OCI-LY7 (cell line): ENCODE measurements around the gene PLEKHA3. TPM values are rescaled to one million over a fixed set of nuclear protein-coding genes. Genes with fewer than 3 reads are reported as not detected.

Experiments used
- BruUV-seq: library from RNA; stranded (reverse); fragments of 400-500 nt; replicated peaks from 2 replicates; lab custom pipeline; 2021; lab: Mats Ljungman, UMichigan
- CTCF ChIA-PET: fragments of 300-600 bp; sonication (Branson Sonifier 250); formaldehyde crosslinking; loops from one replicate; lab custom pipeline; 2022; ENCODE audit warnings: antibody characterized with exemption; ENCODE audit not compliant: unreplicated experiment; lab: Charles Lee
- POLR2A ChIA-PET: fragments of 300-600 bp; sonication (Branson Sonifier 250); formaldehyde crosslinking; loops from one replicate; lab custom pipeline; 2022; ENCODE audit warnings: antibody characterized with exemption; lab: Charles Lee
- DNase-seq: peaks from one replicate; pipeline ENCODE4 v3.0.0-alpha.2; 2015; ENCODE audit warnings: low spot score
- H2AFZ ChIP-seq: fragments of 200-600 bp; sonication (generic), shearing (Covaris generic); 2 replicates; pipeline ENCODE4 v1.6.1; 2014; ENCODE audit warnings: mild to moderate bottlenecking, antibody characterized with exemption, low read length, moderate library complexity
- H3K27ac ChIP-seq: fragments of 200-600 bp; sonication (generic); 2 replicates; pipeline ENCODE4 v1.5.1; 2014; ENCODE audit warnings: mixed run types, low read depth, mild to moderate bottlenecking, moderate library complexity, low read length, inconsistent platforms; ENCODE audit not compliant: poor library complexity, severe bottlenecking
- H3K36me3 ChIP-seq: fragments of 200-600 bp; sonication (generic); 2 replicates; pipeline ENCODE4 v1.6.1; 2014; ENCODE audit warnings: mild to moderate bottlenecking, antibody characterized with exemption, low read length, moderate library complexity, mixed read lengths; ENCODE audit not compliant: insufficient read depth
- H3K4me1 ChIP-seq: fragments of 200-600 bp; sonication (generic); 2 replicates; pipeline ENCODE4 v1.5.1; 2014; ENCODE audit warnings: mild to moderate bottlenecking, low read length; ENCODE audit not compliant: insufficient read depth, poor library complexity, severe bottlenecking
- H3K4me2 ChIP-seq: fragments of 200-600 bp; sonication (generic); 2 replicates; pipeline ENCODE4 v1.6.1; 2014; ENCODE audit warnings: mild to moderate bottlenecking, low read length
- H3K4me3 ChIP-seq: fragments of 200-600 bp; sonication (generic); 2 replicates; pipeline ENCODE4 v1.5.1; 2014; ENCODE audit warnings: mild to moderate bottlenecking, low read depth, low read length; ENCODE audit not compliant: poor library complexity, severe bottlenecking
- H3K79me2 ChIP-seq: fragments of 200-600 bp; sonication (generic); 2 replicates; pipeline ENCODE4 v1.6.1; 2016; ENCODE audit warnings: low read depth, mild to moderate bottlenecking, low read length, moderate library complexity, mixed read lengths; ENCODE audit not compliant: insufficient read depth
- H3K9me2 ChIP-seq: fragments of 200-600 bp; sonication (generic); 2 replicates; pipeline ENCODE4 v1.6.1; 2016; ENCODE audit warnings: mild to moderate bottlenecking, low read length, mixed read lengths; ENCODE audit not compliant: insufficient read depth
- H3K9me3 ChIP-seq: fragments of 200-600 bp; sonication (generic); 2 replicates; pipeline ENCODE4 v1.6.1; 2014; ENCODE audit warnings: mild to moderate bottlenecking, mixed run types, low read length, mixed read lengths
- H4K20me1 ChIP-seq: fragments of 200-600 bp; sonication (generic); 2 replicates; pipeline ENCODE4 v1.6.1; 2014; ENCODE audit warnings: mild to moderate bottlenecking, antibody characterized with exemption, low read length, moderate library complexity, mixed read lengths; ENCODE audit not compliant: insufficient read depth
- EZH2phosphoT487 ChIP-seq: fragments of 200-600 bp; sonication (generic); IDR thresholded peaks from 2 replicates; pipeline ENCODE4 v1.6.1; 2018; ENCODE audit warnings: low read depth, borderline replicate concordance, mild to moderate bottlenecking, mixed run types, antibody characterized with exemption, low read length, moderate library complexity, mixed read lengths
- intact Hi-C: fragments of 100-400 bp; cut with micrococcal nuclease; formaldehyde crosslinking; loops from one replicate; pipeline ENCODE4 v1.10.0; 2022; ENCODE audit not compliant: unreplicated experiment
- total RNA-seq, 2 experiments: library from RNA; depleted of rRNA in 1 of 2; stranded (reverse); fragments of >200 nt in 1 of 2; shearing (Covaris generic) in 1 of 2; gene quantifications; 2 replicates each; pipeline ENCODE4 v1.2.3, GENCODE V29; 2014 to 2022
- TF ChIP-seq, protein P1 (sequence below): fragments of 200-600 bp; sonication (generic); conservative IDR thresholded peaks from 2 replicates; pipeline ENCODE4 v1.5.1; 2014; ENCODE audit warnings: mild to moderate bottlenecking, antibody characterized with exemption, low read length, moderate library complexity, mixed read lengths

The PLEKHA3 gene
- total RNA-seq, 2 experiments from 2014 or later = 3.6 to 19.2 TPM

DNA sequence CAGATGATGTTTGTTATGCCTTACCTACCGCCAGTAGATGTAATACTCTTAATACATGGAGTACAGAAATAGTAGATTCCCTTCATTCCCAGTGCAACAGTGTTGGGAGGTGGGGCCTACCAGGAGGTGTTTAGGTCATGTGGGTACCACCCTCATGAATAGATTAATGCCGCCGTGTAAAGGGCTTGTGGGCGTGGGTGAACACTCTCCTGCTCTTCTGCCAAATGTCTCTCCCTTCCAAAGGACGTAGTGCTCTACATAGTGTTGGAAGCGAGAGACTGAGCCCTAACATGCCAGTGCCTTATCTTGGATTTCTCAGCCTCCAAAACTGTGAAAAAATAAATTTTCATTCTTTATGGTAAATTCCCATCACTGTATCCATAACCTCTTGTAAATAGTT lies 30.1 kb downstream of the PLEKHA3 start:
- Histone ChIP-seq H4K20me1 (no peaks in the 10 kb centered on the region), H3K4me3 (no peak overlapping the region), H3K9me3 (no peaks in the 10 kb centered on the region), H3K4me1 (no peaks in the 10 kb centered on the region), H3K9me2 (no peaks in the 10 kb centered on the region), H3K27ac (no peak overlapping the region), H3K79me2 (no peaks in the 10 kb centered on the region), H2AFZ (no peak overlapping the region), H3K4me2 (no peak overlapping the region), H3K36me3 (peaks cover 10% of the 10 kb centered on the region; the same call in 1 of the 2 replicates)
- no peak for TF ChIP-seq EZH2phosphoT487
- TF ChIP-seq, protein P1, sequence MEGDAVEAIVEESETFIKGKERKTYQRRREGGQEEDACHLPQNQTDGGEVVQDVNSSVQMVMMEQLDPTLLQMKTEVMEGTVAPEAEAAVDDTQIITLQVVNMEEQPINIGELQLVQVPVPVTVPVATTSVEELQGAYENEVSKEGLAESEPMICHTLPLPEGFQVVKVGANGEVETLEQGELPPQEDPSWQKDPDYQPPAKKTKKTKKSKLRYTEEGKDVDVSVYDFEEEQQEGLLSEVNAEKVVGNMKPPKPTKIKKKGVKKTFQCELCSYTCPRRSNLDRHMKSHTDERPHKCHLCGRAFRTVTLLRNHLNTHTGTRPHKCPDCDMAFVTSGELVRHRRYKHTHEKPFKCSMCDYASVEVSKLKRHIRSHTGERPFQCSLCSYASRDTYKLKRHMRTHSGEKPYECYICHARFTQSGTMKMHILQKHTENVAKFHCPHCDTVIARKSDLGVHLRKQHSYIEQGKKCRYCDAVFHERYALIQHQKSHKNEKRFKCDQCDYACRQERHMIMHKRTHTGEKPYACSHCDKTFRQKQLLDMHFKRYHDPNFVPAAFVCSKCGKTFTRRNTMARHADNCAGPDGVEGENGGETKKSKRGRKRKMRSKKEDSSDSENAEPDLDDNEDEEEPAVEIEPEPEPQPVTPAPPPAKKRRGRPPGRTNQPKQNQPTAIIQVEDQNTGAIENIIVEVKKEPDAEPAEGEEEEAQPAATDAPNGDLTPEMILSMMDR = no peak
- CTCF ChIA-PET = no interaction called here
- BruUV-seq = no TSS peak
- no peak for DNase-seq
- intact Hi-C loops = no loop called here
- POLR2A ChIA-PET = no interaction called here

- DNase-seq = no peak
- intact Hi-C loops = no loop called here
- Histone ChIP-seq H3K4me1 (no peaks in the 10 kb centered on the region), H3K79me2 (no peaks in the 10 kb centered on the region), H3K9me2 (no peaks in the 10 kb centered on the region), H3K4me3 (no peak overlapping the region), H3K27ac (no peak overlapping the region), H3K9me3 (no peaks in the 10 kb centered on the region), H2AFZ (no peak overlapping the region), H3K36me3 (peaks cover 4% of the 10 kb centered on the region; the same call in 1 of the 2 replicates), H4K20me1 (no peaks in the 10 kb centered on the region), H3K4me2 (no peak overlapping the region)
- ChIA-PET CTCF (no interaction called here), POLR2A (interaction anchor here (0.6 kb wide), 1 partner anchor 10 kb away, joined by 3 read pairs; no protein-coding TSS in a partner anchor)
- TF ChIP-seq, protein P1 = no peak
- TF ChIP-seq EZH2phosphoT487 = no peak
- no TSS peak for BruUV-seq
These were observed 32.2 kb downstream of the PLEKHA3 start for GRCh38 chr2:178512484-178512883.

GRCh38 chr2:178513876-178514275 lies 33.6 kb downstream of the PLEKHA3 start:
- CTCF ChIA-PET = no interaction called here
- TF ChIP-seq, protein P1 = no peak
- no peak for TF ChIP-seq EZH2phosphoT487
- H3K4me2 ChIP-seq = no peak overlapping the region
- H3K9me3 ChIP-seq = no peaks in the 10 kb centered on the region
- no peaks in the 10 kb centered on the region for H3K4me1 ChIP-seq
- no peaks in the 10 kb centered on the region for H4K20me1 ChIP-seq
- intact Hi-C loops = no loop called here
- H3K4me3 ChIP-seq = no peak overlapping the region
- H2AFZ ChIP-seq = no peak overlapping the region
- BruUV-seq = no TSS peak
- no peak overlapping the region for H3K27ac ChIP-seq
- DNase-seq = no peak
- no peaks in the 10 kb centered on the region for H3K9me2 ChIP-seq
- POLR2A ChIA-PET = no interaction called here
- peaks cover 4% of the 10 kb centered on the region; the same call in 1 of the 2 replicates for H3K36me3 ChIP-seq
- no peaks in the 10 kb centered on the region for H3K79me2 ChIP-seq
